SHP77 (cell line): ENCODE results near the gene PTPRD.
"Not testable (repeated sequence)": the region's sequence is repeated elsewhere in the genome, so short reads cannot be mapped to it uniquely, and the experiment has no call there.

Experiments used
- DNase-seq, 2 experiments: peaks; one replicate each; lab custom pipeline; 2025; lab: John Stamatoyannopoulos, UW

Gene PTPRD

GRCh38 chr9:9170439-9171134 lies 1442.2 kb downstream of the PTPRD start:
- DNase-seq = no peak

GRCh38 chr9:9142001-9142400 lies 1470.8 kb downstream of the PTPRD start:
- peak; percentile 54 to 68 for DNase-seq

- no peak for DNase-seq
These were observed 1479.3 kb downstream of the PTPRD start for GRCh38 chr9:9133526-9133925.

GRCh38 chr9:9124616-9125015 lies 1488.2 kb downstream of the PTPRD start:
- no peak for DNase-seq

GRCh38 chr9:9122230-9122875 lies 1490.4 kb downstream of the PTPRD start:
- DNase-seq = no peak

GRCh38 chr9:9117866-9118265 lies 1494.9 kb downstream of the PTPRD start:
- peak in 1 of 2 experiments; percentile 10 for DNase-seq

GRCh38 chr9:9112001-9112720 lies 1500.6 kb downstream of the PTPRD start:
- DNase-seq = no peak

GRCh38 chr9:9108641-9109040 lies 1504.2 kb downstream of the PTPRD start:
- no peak for DNase-seq

GRCh38 chr9:9102295-9102694 lies 1510.5 kb downstream of the PTPRD start:
- DNase-seq = no peak

- DNase-seq = no peak
These were observed 1512.7 kb downstream of the PTPRD start for GRCh38 chr9:9100070-9100469.

GRCh38 chr9:9099646-9100045 lies 1513.2 kb downstream of the PTPRD start:
- DNase-seq = no peak

GRCh38 chr9:9097254-9097653 lies 1515.5 kb downstream of the PTPRD start:
- DNase-seq = not testable (repeated sequence)

- DNase-seq = no peak
These were observed 1521.4 kb downstream of the PTPRD start for GRCh38 chr9:9091387-9091786.

- no peak for DNase-seq
These were observed 1533.3 kb downstream of the PTPRD start for GRCh38 chr9:9079473-9079872.

- DNase-seq = no peak
These were observed 1534.5 kb downstream of the PTPRD start for GRCh38 chr9:9078301-9078700.

- peak; percentile 59 to 82 for DNase-seq
These were observed 1551.2 kb downstream of the PTPRD start for GRCh38 chr9:9061627-9062026.

- peak; percentile 3 to 46 for DNase-seq
These were observed 1558.3 kb downstream of the PTPRD start for GRCh38 chr9:9054354-9054992.

- no peak for DNase-seq
These were observed 1567.2 kb downstream of the PTPRD start for GRCh38 chr9:9045572-9045971.

GRCh38 chr9:9045072-9045471 lies 1567.7 kb downstream of the PTPRD start:
- DNase-seq = no peak

GRCh38 chr9:9043788-9044187 lies 1569.0 kb downstream of the PTPRD start:
- DNase-seq = not testable (repeated sequence)

GRCh38 chr9:9041756-9042155 lies 1571.0 kb downstream of the PTPRD start:
- DNase-seq = no peak

- DNase-seq = no peak
These were observed 1579.8 kb downstream of the PTPRD start for GRCh38 chr9:9033022-9033421.

GRCh38 chr9:9016597-9016996 lies 1596.2 kb downstream of the PTPRD start:
- no peak for DNase-seq
